ENCODE data around the gene MIOX. TPM values are rescaled to one million over a fixed set of nuclear protein-coding genes. Genes with fewer than 3 reads are reported as not detected.
A peak's percentile ranks its signal among the peaks of the same experiment; 100 is the strongest.

Gene MIOX
- total RNA-seq, 2 experiments from 2014 or later = 0.23 to 0.61 TPM

GRCh38 chr22:50536226-50536625 is 49.6 kb downstream of the MIOX start:
- Mint-ChIP-seq H3K4me1 (peaks cover 61% of the 10 kb centered on the region), H3K27ac (peak overlapping the region; percentile 46), H3K27me3 (no peaks in the 10 kb centered on the region), H3K36me3 (peaks cover 12% of the 10 kb centered on the region), H3K4me3 (no peak overlapping the region), H3K9me3 (ENCODE audit: low read depth) (no peaks in the 10 kb centered on the region)
- DNase-seq (no peak), ATAC-seq (no peak)
- CTCF ChIA-PET = interaction anchor here (1.2 to 2.7 kb wide), 4 partner anchors 9 to 27 kb away, joined by 3 to 8 read pairs (median 6); partner anchors contain the start of genes KLHDC7B, SCO2 and SYCE3

GRCh38 chr22:50537765-50538164 is 51.1 kb downstream of the MIOX start:
- DNase-seq = no peak
- Mint-ChIP-seq H3K36me3 (peaks cover 18% of the 10 kb centered on the region), H3K9me3 (ENCODE audit: low read depth) (no peaks in the 10 kb centered on the region), H3K27me3 (no peaks in the 10 kb centered on the region), H3K4me3 (no peak overlapping the region), H3K27ac (peak overlapping the region; percentile 98), H3K4me1 (peaks cover 74% of the 10 kb centered on the region)
- no peak for ATAC-seq
- CTCF ChIA-PET = interaction anchor here (2.1 to 5.5 kb wide), 4 partner anchors 9 to 83 kb away, joined by 8 to 53 read pairs (median 31); partner anchors contain the start of genes SCO2, SYCE3 and TYMP

Other genes starting within 250 kb of the MIOX start
- gene TUBGCP6, start 241.8 kb upstream of the MIOX start, total RNA-seq = 10 to 100 TPM; 60.9 to 72.0 TPM
- gene HDAC10, start 235.6 kb upstream of the MIOX start, total RNA-seq = 10 to 100 TPM; 75.2 to 96.3 TPM
- gene MAPK12, start 225.2 kb upstream of the MIOX start, total RNA-seq = 10 to 100 TPM; 13.9 to 15.8 TPM
- 10 to 100 TPM; 16.5 to 18.5 TPM for gene MAPK11, start 216.5 kb upstream of the MIOX start, total RNA-seq
- 10 to 100 TPM; 23.4 to 26.6 TPM for gene PLXNB2, start 179.2 kb upstream of the MIOX start, total RNA-seq
- gene DENND6B, start 159.8 kb upstream of the MIOX start, total RNA-seq = 1 to 10 TPM; 5.7 to 8.8 TPM
- gene PPP6R2, start 143.5 kb upstream of the MIOX start, total RNA-seq = 10 to 100 TPM; 78.7 to 98.0 TPM
- gene SBF1, start 11.8 kb upstream of the MIOX start, total RNA-seq = 100 to 1,000 TPM; 192 to 207 TPM
- 1 to 10 TPM; 4.7 to 5.3 TPM for gene ADM2, start 5.3 kb upstream of the MIOX start, total RNA-seq
- 100 to 1,000 TPM in 1 of 2 experiments, 10 to 100 TPM in 1; 98.6 to 138 TPM for gene LMF2, start 20.8 kb downstream of the MIOX start, total RNA-seq
- gene NCAPH2, start 21.4 kb downstream of the MIOX start, total RNA-seq = 100 to 1,000 TPM; 136 to 181 TPM
- gene SCO2, start 38.7 kb downstream of the MIOX start, total RNA-seq = 10 to 100 TPM in 1 of 2 experiments, 1 to 10 TPM in 1; 9.1 to 11.6 TPM
- 100 to 1,000 TPM in 1 of 2 experiments, 10 to 100 TPM in 1; 93.1 to 108 TPM for gene TYMP, start 43.2 kb downstream of the MIOX start, total RNA-seq
- 10 to 100 TPM; 10.2 to 12.0 TPM for gene KLHDC7B, start 59.0 kb downstream of the MIOX start, total RNA-seq
- under 1 TPM; 0.76 to 0.96 TPM for gene SYCE3, start 76.1 kb downstream of the MIOX start, total RNA-seq
- 10 to 100 TPM; 80.1 to 87.6 TPM for gene CPT1B, start 91.6 kb downstream of the MIOX start, total RNA-seq
- 100 to 1,000 TPM in 1 of 2 experiments, 10 to 100 TPM in 1; 97.2 to 118 TPM for gene CHKB, start 96.0 kb downstream of the MIOX start, total RNA-seq
- gene MAPK8IP2, start 113.9 kb downstream of the MIOX start, total RNA-seq = under 1 TPM; 0.19 to 0.29 TPM
- gene ARSA, start 141.3 kb downstream of the MIOX start, total RNA-seq = 10 to 100 TPM; 49.6 to 68.2 TPM
- gene SHANK3, start 186.0 kb downstream of the MIOX start, total RNA-seq = under 1 TPM in 1 of 2 experiments, not detected in 1; 0.05 TPM

Measured in activated CD8-positive, alpha-beta memory T cell treated with anti-CD3 and anti-CD28 coated beads, Interleukin-2, amount 10 ng/mL, durations not matched to agents 7 days and 5 days (primary cell).